Smooth muscle cell (in vitro differentiated cells): ENCODE measurements around the gene RNF123. TPM values are rescaled to one million over a fixed set of nuclear protein-coding genes. Genes with fewer than 3 reads are reported as not detected.
A peak's percentile ranks its signal among the peaks of the same experiment; 100 is the strongest.

Source experiments
- DNase-seq: peaks from one replicate; lab custom pipeline; 2025; ENCODE audit not compliant: unreplicated experiment; lab: John Stamatoyannopoulos, UW
- H2AFZ ChIP-seq: fragments of 200-600 bp; sonication (generic); 2 replicates; pipeline ENCODE4 v1.6.0; 2016; ENCODE audit warnings: antibody characterized with exemption, low read depth, mild to moderate bottlenecking
- H3F3A ChIP-seq: fragments of 200-600 bp; sonication (generic); 2 replicates; pipeline ENCODE4 v1.6.0; 2017; ENCODE audit warnings: antibody characterized with exemption, low read depth
- H3K27ac ChIP-seq: fragments of 200-600 bp; sonication (generic); 2 replicates; pipeline ENCODE4 v1.5.1; 2016; ENCODE audit warnings: low read depth, mild to moderate bottlenecking
- H3K27me3 ChIP-seq: fragments of 200-600 bp; sonication (generic); 2 replicates; pipeline ENCODE4 v1.6.1; 2016; ENCODE audit warnings: low read depth, mild to moderate bottlenecking
- H3K36me3 ChIP-seq: fragments of 200-600 bp; sonication (generic); 2 replicates; pipeline ENCODE4 v1.5.1; 2016; ENCODE audit warnings: low read depth
- H3K4me1 ChIP-seq: fragments of 200-600 bp; sonication (generic); 2 replicates; pipeline ENCODE4 v1.5.1; 2016; ENCODE audit warnings: low read depth
- H3K4me2 ChIP-seq: fragments of 200-600 bp; sonication (generic); 2 replicates; pipeline ENCODE4 v1.6.0; 2016; ENCODE audit warnings: mild to moderate bottlenecking
- H3K4me3 ChIP-seq: fragments of 200-600 bp; sonication (generic); 2 replicates; pipeline ENCODE4 v1.5.1; 2016; ENCODE audit warnings: mild to moderate bottlenecking
- H3K79me2 ChIP-seq: fragments of 200-600 bp; sonication (generic); 2 replicates; pipeline ENCODE4 v1.6.0; 2016; ENCODE audit warnings: low read depth, mild to moderate bottlenecking
- H3K9ac ChIP-seq: fragments of 200-600 bp; sonication (generic); 2 replicates; pipeline ENCODE4 v1.6.0; 2016; ENCODE audit warnings: low read depth
- H3K9me3 ChIP-seq: fragments of 200-600 bp; sonication (generic); replicated peaks from 2 replicates; pipeline ENCODE4 v1.5.1; 2016; ENCODE audit warnings: low read depth
- H4K20me1 ChIP-seq: fragments of 200-600 bp; sonication (generic); 2 replicates; pipeline ENCODE4 v1.6.0; 2016; ENCODE audit warnings: low read depth
- WGBS: methylation state at CpG from one replicate; pipeline ENCODE4 v1.1.7; 2016; ENCODE audit warnings: low lambda C conversion rate; 5-methylcytosine and 5-hydroxymethylcytosine counted together
- polyA plus RNA-seq: library from polyadenylated mRNA; unstranded; fragments of >200 nt; fragmentation: Nextera tagmentation; extraction: Ambion mirVana; gene quantifications from 2 replicates; pipeline ENCODE4 v1.2.1, GENCODE V29; 2016
- total RNA-seq: library from RNA; depleted of rRNA; stranded (reverse); fragments of >200 nt; gene quantifications from 2 replicates; pipeline ENCODE4 v1.2.3, GENCODE V29; 2014
- TF ChIP-seq, protein P1 (sequence below): fragments of 200-600 bp; sonication (generic); IDR thresholded peaks from 2 replicates; pipeline ENCODE4 v1.5.1; 2017; ENCODE audit warnings: borderline replicate concordance, mild to moderate bottlenecking, antibody characterized with exemption; ENCODE audit not compliant: insufficient read depth, poor library complexity, severe bottlenecking

The RNF123 gene
- total and polyA plus RNA-seq, 2 experiments from 2014 or later = 15.8 to 23.9 TPM

- peak overlapping the region; percentile 94 for H3K4me2 ChIP-seq
- H3K4me1 ChIP-seq = peaks cover 12% of the 10 kb centered on the region
- WGBS = 14% methylated on average over 28 of the region's 33 CpGs
- no peaks in the 10 kb centered on the region for H3K36me3 ChIP-seq
- H3K27me3 ChIP-seq = no peaks in the 10 kb centered on the region
- no peak overlapping the region for H3K27ac ChIP-seq
- peaks cover 16% of the 10 kb centered on the region for H4K20me1 ChIP-seq
- peak overlapping the region; percentile 64 for H3K4me3 ChIP-seq
- H3K9me3 ChIP-seq = no peaks in the 10 kb centered on the region
- TF ChIP-seq, protein P1, sequence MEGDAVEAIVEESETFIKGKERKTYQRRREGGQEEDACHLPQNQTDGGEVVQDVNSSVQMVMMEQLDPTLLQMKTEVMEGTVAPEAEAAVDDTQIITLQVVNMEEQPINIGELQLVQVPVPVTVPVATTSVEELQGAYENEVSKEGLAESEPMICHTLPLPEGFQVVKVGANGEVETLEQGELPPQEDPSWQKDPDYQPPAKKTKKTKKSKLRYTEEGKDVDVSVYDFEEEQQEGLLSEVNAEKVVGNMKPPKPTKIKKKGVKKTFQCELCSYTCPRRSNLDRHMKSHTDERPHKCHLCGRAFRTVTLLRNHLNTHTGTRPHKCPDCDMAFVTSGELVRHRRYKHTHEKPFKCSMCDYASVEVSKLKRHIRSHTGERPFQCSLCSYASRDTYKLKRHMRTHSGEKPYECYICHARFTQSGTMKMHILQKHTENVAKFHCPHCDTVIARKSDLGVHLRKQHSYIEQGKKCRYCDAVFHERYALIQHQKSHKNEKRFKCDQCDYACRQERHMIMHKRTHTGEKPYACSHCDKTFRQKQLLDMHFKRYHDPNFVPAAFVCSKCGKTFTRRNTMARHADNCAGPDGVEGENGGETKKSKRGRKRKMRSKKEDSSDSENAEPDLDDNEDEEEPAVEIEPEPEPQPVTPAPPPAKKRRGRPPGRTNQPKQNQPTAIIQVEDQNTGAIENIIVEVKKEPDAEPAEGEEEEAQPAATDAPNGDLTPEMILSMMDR = no peak
- DNase-seq = no peak
- H3K9ac ChIP-seq = no peak overlapping the region
- no peak overlapping the region for H2AFZ ChIP-seq
- H3F3A ChIP-seq = peaks cover 4% of the 10 kb centered on the region
- H3K79me2 ChIP-seq = peaks cover 13% of the 10 kb centered on the region
These were observed 29.5 kb downstream of the RNF123 start for GRCh38 chr3:49718858-49719213.

GRCh38 chr3:49719214-49719884 lies 30.0 kb downstream of the RNF123 start, which contains the start of gene AMIGO3:
Gene AMIGO3, minus strand, starts transcription at chr3:49719684. Its CDS starts 219 bp downstream, at chr3:49719465.
- TF ChIP-seq, protein P1 = peak; percentile 35
- peak; percentile 76 for DNase-seq
- Histone ChIP-seq H3K27me3 (no peaks in the 10 kb centered on the region), H3K4me3 (peak within 1 kb of the TSS; percentile 64), H3K4me1 (peaks cover 12% of the 10 kb centered on the region), H2AFZ (no peak within 1 kb of the TSS), H4K20me1 (peaks cover 16% of the 10 kb centered on the region), H3K9ac (no peak within 1 kb of the TSS), H3K27ac (peak within 1 kb of the TSS; percentile 21), H3K4me2 (peak within 1 kb of the TSS; percentile 94), H3K79me2 (peaks cover 13% of the 10 kb centered on the region), H3F3A (peaks cover 6% of the 10 kb centered on the region), H3K36me3 (no peaks in the 10 kb centered on the region), H3K9me3 (no peaks in the 10 kb centered on the region)
- 2% methylated on average over 49 of the region's 50 CpGs for WGBS

- Histone ChIP-seq H3K9me3 (no peaks in the 10 kb centered on the region), H3F3A (peaks cover 12% of the 10 kb centered on the region), H3K9ac (no peak overlapping the region), H4K20me1 (peaks cover 16% of the 10 kb centered on the region), H3K4me3 (no peak overlapping the region), H3K79me2 (peaks cover 13% of the 10 kb centered on the region), H3K27me3 (no peaks in the 10 kb centered on the region), H2AFZ (no peak overlapping the region), H3K27ac (no peak overlapping the region), H3K4me2 (no peak overlapping the region), H3K36me3 (no peaks in the 10 kb centered on the region), H3K4me1 (peaks cover 12% of the 10 kb centered on the region)
- no peak for DNase-seq
- TF ChIP-seq, protein P1 = no peak
- 89% methylated on average over 4 of the region's 4 CpGs for WGBS
These were observed 31.7 kb downstream of the RNF123 start for GRCh38 chr3:49720855-49721595.
